Measurements from ENCODE around the gene XKR3.
"Not testable (repeated sequence)": the region's sequence is repeated elsewhere in the genome, so short reads cannot be mapped to it uniquely, and the experiment has no call there.

Gene XKR3

GRCh38 chr22:16801088-16801487 lies 24.1 kb downstream of the XKR3 start:
- no peak overlapping the region for H3K27ac ChIP-seq
- H3K36me3 ChIP-seq (ENCODE audit: insufficient read depth, low read length): no peaks in the 10 kb centered on the region
- no peak for DNase-seq (ENCODE audit: low read depth, low spot score)
- no peaks in the 10 kb centered on the region for H3K9me3 ChIP-seq (ENCODE audit: low read depth, low read length)
- TF ChIP-seq FOXP2 (optimal IDR thresholded peaks at IDR 0.05; ENCODE audit: control extremely low read depth, extremely low read length, insufficient read depth): no peak
- TF ChIP-seq POLR2AphosphoS5 (IDR thresholded peaks at IDR 0.05; ENCODE audit: borderline replicate concordance, low read depth, low read length): no peak
- no peak for TF ChIP-seq EZH2 (IDR thresholded peaks at IDR 0.05)
- H3K9ac ChIP-seq (ENCODE audit: insufficient read length): no peak overlapping the region
- H3K4me3 ChIP-seq: no peak overlapping the region

- no peak for TF ChIP-seq FOXP2 (optimal IDR thresholded peaks at IDR 0.05; ENCODE audit: control extremely low read depth, extremely low read length, insufficient read depth)
- no peak for TF ChIP-seq EZH2 (IDR thresholded peaks at IDR 0.05)
- no peak for TF ChIP-seq POLR2AphosphoS5 (IDR thresholded peaks at IDR 0.05; ENCODE audit: borderline replicate concordance, low read depth, low read length)
- Histone ChIP-seq H3K9me3 (ENCODE audit: low read depth, low read length) (no peaks in the 10 kb centered on the region), H3K4me3 (no peak overlapping the region), H3K36me3 (ENCODE audit: insufficient read depth, low read length) (no peaks in the 10 kb centered on the region), H3K27ac (no peak overlapping the region), H3K9ac (ENCODE audit: insufficient read length) (no peak overlapping the region)
- DNase-seq (ENCODE audit: low read depth, low spot score): no peak
These were observed 24.9 kb downstream of the XKR3 start for GRCh38 chr22:16800358-16800757.

GRCh38 chr22:16795504-16795903 lies 29.7 kb downstream of the XKR3 start:
- not testable (repeated sequence) for H3K27ac ChIP-seq; H3K4me3 ChIP-seq; DNase-seq (ENCODE audit: low read depth, low spot score); H3K9me3 ChIP-seq (ENCODE audit: low read depth, low read length); H3K36me3 ChIP-seq (ENCODE audit: insufficient read depth, low read length); H3K9ac ChIP-seq (ENCODE audit: insufficient read length)

GRCh38 chr22:16793831-16794230 lies 31.4 kb downstream of the XKR3 start:
- no peak for DNase-seq (ENCODE audit: low read depth, low spot score)
- no peak overlapping the region for H3K4me3 ChIP-seq
- no peak overlapping the region for H3K9ac ChIP-seq (ENCODE audit: insufficient read length)
- no peaks in the 10 kb centered on the region for H3K9me3 ChIP-seq (ENCODE audit: low read depth, low read length)
- TF ChIP-seq EZH2 (IDR thresholded peaks at IDR 0.05): no peak
- TF ChIP-seq POLR2AphosphoS5 (IDR thresholded peaks at IDR 0.05; ENCODE audit: borderline replicate concordance, low read depth, low read length): no peak
- TF ChIP-seq FOXP2 (optimal IDR thresholded peaks at IDR 0.05; ENCODE audit: control extremely low read depth, extremely low read length, insufficient read depth): no peak
- no peaks in the 10 kb centered on the region for H3K36me3 ChIP-seq (ENCODE audit: insufficient read depth, low read length)
- H3K27ac ChIP-seq: no peak overlapping the region

GRCh38 chr22:16789860-16790493 lies 35.2 kb downstream of the XKR3 start:
- no peaks in the 10 kb centered on the region for H3K36me3 ChIP-seq (ENCODE audit: insufficient read depth, low read length)
- H3K27ac ChIP-seq: no peak overlapping the region
- no peak overlapping the region for H3K9ac ChIP-seq (ENCODE audit: insufficient read length)
- no peak for TF ChIP-seq EZH2 (IDR thresholded peaks at IDR 0.05)
- TF ChIP-seq POLR2AphosphoS5 (IDR thresholded peaks at IDR 0.05; ENCODE audit: borderline replicate concordance, low read depth, low read length): no peak
- no peak for TF ChIP-seq FOXP2 (optimal IDR thresholded peaks at IDR 0.05; ENCODE audit: control extremely low read depth, extremely low read length, insufficient read depth)
- no peak for DNase-seq (ENCODE audit: low read depth, low spot score)
- no peak overlapping the region for H3K4me3 ChIP-seq
- no peaks in the 10 kb centered on the region for H3K9me3 ChIP-seq (ENCODE audit: low read depth, low read length)

GRCh38 chr22:16783930-16784354 lies 41.3 kb downstream of the XKR3 start:
- no peaks in the 10 kb centered on the region for H3K36me3 ChIP-seq (ENCODE audit: insufficient read depth, low read length)
- H3K9ac ChIP-seq (ENCODE audit: insufficient read length): no peak overlapping the region
- no peak overlapping the region for H3K27ac ChIP-seq
- no peak for DNase-seq (ENCODE audit: low read depth, low spot score)
- H3K4me3 ChIP-seq: no peak overlapping the region
- H3K9me3 ChIP-seq (ENCODE audit: low read depth, low read length): no peaks in the 10 kb centered on the region
- no peak for TF ChIP-seq FOXP2 (optimal IDR thresholded peaks at IDR 0.05; ENCODE audit: control extremely low read depth, extremely low read length, insufficient read depth)
- TF ChIP-seq POLR2AphosphoS5 (IDR thresholded peaks at IDR 0.05; ENCODE audit: borderline replicate concordance, low read depth, low read length): no peak
- no peak for TF ChIP-seq EZH2 (IDR thresholded peaks at IDR 0.05)

- H3K9me3 ChIP-seq (ENCODE audit: low read depth, low read length): no peaks in the 10 kb centered on the region
- no peak overlapping the region for H3K27ac ChIP-seq
- H3K4me3 ChIP-seq: no peak overlapping the region
- H3K9ac ChIP-seq (ENCODE audit: insufficient read length): no peak overlapping the region
- DNase-seq (ENCODE audit: low read depth, low spot score): no peak
- H3K36me3 ChIP-seq (ENCODE audit: insufficient read depth, low read length): no peaks in the 10 kb centered on the region
- TF ChIP-seq POLR2AphosphoS5 (IDR thresholded peaks at IDR 0.05; ENCODE audit: borderline replicate concordance, low read depth, low read length) (no peak), EZH2 (IDR thresholded peaks at IDR 0.05) (no peak), FOXP2 (optimal IDR thresholded peaks at IDR 0.05; ENCODE audit: control extremely low read depth, extremely low read length, insufficient read depth) (no peak)
These were observed 41.8 kb downstream of the XKR3 start for GRCh38 chr22:16783453-16783852.

- Histone ChIP-seq H3K9me3 (ENCODE audit: low read depth, low read length) (no peaks in the 10 kb centered on the region), H3K4me3 (no peak overlapping the region), H3K36me3 (ENCODE audit: insufficient read depth, low read length) (no peaks in the 10 kb centered on the region), H3K9ac (ENCODE audit: insufficient read length) (no peak overlapping the region), H3K27ac (no peak overlapping the region)
- TF ChIP-seq FOXP2 (optimal IDR thresholded peaks at IDR 0.05; ENCODE audit: control extremely low read depth, extremely low read length, insufficient read depth) (no peak), EZH2 (IDR thresholded peaks at IDR 0.05) (no peak), POLR2AphosphoS5 (IDR thresholded peaks at IDR 0.05; ENCODE audit: borderline replicate concordance, low read depth, low read length) (no peak)
- no peak for DNase-seq (ENCODE audit: low read depth, low spot score)
These were observed 43.4 kb downstream of the XKR3 start for GRCh38 chr22:16781764-16782329.

All from SK-N-MC (cell line).